ENCODE measurements around the gene SLC17A3.

The SLC17A3 gene

DNA sequence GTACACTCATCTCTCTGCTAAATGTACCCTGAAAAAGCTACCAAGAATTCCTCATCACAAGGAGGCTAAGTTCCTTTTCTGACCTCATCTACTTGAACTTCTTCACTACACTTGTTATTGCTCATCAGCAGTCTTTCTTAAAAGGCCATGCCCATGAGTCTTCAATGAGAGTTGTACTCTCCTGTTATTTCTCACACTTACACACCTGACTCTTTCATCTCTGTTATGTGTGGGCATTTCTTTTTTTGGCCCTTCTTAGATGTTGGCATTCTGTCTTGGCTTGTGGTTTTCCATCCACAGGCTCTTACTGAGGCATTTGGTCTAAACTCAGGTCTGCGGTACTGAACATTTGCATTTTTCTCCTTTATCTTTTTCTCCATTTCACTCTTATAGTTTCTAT, 31.5 kb downstream of the SLC17A3 start:
- no peak for DNase-seq

DNA sequence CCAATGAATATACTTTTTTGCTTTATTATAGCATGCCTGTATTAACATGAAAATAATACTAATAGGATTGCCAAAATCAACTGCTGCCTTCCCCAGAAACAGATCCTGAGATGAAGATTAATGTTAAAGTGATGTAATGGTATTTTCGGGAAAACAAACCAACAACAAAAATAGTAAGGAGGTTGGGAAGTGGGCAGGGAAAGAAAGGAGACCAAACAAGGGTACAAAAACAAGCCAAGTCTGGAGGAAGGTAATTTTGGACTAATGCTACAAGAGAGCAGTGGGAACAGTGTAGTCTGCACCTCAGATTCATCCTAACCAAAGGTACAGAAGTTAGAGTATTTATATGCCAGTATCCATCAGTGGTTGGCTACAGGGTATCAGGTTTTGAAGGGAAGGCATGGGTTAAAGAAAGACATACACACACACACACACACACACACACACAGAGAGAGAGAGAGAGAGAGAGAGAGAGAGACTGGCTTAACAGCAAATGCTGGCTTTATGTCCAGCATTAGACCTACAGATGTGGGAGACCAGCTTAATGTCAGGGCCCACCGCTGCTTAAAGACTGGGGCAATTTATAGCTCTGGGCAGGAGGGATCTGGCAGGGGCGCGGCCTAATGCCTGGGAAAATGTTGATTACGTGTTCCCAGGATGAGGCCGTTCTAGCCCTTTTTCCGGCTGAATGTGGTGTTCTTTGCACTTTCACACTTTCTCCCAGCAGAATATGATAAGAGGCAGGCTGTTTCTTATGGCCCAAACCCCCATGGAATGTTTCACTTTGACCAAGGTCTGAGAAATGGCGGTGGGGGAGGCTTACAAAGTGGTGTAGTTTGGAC, 38.4 kb downstream of the SLC17A3 start:
- DNase-seq, result no peak

DNA sequence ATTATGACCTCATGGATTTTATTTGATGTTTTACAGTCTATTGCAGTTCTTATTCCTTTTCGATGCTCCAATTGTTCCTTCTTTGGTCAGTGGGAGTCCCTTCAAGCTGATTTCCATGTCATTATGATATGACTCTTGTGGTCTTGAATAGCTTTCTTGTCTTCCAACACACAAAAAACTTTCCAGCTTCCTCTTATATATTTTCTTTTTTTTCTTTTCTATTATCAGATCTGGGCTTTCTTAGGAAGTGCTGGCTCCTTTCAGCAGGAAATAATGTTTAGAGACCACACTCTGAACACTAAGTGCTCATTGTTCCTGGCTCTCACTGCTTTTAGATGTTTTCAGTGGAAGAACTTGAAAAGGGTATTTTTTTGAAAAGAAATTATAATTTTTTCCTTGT, 39.1 kb downstream of the SLC17A3 start:
- no peak for DNase-seq

DNA sequence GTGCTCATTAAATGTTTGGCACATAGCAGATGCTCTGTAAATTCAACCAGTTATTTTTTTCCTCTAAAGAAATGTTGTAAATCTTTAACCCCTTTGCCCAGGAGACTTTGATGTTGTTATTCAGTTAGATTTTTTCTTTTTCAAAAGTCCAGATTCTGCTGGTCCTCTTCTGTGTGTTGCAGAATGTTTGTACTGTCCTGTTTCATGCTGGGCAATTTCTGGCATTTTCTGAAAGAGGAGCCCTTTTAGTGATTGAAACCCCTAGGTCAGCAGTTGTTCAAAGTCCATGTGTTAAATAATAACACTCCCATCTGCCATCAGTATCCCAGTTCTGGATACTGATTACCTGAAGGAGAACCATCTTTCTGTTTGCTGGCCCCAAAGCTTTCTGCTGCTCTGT, 40.9 kb downstream of the SLC17A3 start:
- no peak for DNase-seq

DNA sequence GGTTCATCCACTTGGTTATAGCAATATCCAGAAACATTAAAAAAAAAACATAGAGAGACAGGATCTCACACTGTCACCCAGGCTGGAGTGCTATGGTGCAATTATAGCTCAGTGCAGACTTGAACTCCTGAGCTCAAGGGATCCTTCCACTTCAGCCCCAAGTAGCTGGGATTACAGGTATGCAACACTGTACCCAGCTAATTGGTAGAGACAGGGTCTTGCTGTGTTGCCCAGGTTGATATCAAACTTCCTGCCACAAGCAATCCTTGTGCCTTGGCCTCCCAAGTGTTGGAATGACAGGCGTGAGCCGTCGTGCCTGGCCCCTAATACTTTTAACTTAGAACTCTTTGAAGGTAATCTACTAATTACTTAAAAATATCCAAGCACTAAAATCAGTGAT, 41.4 kb downstream of the SLC17A3 start:
- DNase-seq, result no peak

DNA sequence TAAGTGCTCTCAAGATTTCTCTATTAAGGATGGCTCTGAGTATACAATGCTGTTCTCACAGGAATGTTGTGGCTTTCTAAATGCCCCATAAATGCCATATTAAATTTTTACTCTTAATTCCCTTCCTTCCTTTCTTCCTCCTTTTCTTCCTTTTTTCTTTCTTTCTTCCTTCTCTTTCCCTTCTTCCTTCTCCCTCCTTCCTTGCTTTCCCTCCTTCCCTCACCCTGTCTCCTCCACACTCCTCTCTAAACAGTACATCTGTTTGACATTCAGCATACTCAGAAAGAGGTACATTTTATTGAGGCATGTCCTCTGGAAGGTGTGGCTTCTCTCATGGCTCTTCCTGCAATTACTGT, 41.8 kb downstream of the SLC17A3 start:
- no peak for DNase-seq

DNA sequence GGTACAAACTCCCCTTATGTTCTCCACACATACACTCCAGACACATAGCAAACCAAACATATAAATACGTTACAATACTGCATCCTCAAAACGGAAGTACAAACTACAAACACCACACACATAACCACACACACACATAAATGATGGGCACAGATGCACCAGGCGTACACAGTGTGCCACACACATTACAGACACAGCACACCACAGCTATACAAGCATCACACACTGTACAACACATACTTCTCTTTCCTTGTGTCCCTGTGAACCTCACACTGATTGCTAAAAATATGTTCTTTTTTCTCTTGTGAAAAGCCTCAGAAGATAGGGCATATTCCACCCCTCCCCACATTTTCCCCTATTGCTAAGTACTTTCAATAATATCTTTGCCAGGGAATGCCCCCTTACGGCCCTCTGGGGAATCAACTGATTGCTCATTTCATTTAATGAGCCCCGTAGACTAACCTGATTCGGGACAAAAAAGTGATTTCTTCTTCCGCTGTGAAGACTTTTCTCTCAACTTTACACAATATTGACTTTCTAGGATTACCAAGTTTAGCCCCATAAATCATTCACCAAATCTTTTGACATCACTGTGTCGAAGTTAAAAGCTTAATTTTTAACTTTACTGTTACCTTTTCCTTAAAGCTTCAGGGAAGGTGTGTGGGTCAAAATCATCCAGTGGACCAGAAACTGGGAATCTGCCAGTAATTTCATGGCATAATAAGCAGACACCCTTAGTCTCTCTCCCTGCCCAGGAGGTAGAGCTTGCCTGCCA, 42.3 kb downstream of the SLC17A3 start, which contains the start of gene SLC17A1:
Gene SLC17A1, minus strand, starts transcription at position 521 of the 775 bp plus-strand sequence. CDS start 1,495 bp downstream, outside the sequence.
- DNase-seq, result no peak

DNA sequence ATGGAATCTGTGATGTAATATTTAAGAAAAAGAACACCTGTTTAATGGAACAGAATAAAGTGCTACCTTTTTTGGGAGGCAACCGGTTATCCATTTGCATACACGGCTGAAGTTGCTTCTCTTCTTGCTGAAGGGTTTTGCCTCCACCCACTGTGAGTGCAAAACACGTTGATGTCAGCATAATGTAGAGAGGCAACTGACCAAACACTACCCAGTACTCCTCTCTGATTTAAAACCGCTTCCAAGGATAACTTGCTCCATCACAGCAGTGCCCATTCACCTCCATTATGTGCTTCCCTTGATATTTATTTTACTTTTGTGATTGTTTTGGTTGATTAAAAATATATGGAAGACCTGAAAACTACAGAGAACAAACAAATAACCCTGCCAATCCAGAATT, 43.6 kb downstream of the SLC17A3 start:
- DNase-seq, result no peak

DNA sequence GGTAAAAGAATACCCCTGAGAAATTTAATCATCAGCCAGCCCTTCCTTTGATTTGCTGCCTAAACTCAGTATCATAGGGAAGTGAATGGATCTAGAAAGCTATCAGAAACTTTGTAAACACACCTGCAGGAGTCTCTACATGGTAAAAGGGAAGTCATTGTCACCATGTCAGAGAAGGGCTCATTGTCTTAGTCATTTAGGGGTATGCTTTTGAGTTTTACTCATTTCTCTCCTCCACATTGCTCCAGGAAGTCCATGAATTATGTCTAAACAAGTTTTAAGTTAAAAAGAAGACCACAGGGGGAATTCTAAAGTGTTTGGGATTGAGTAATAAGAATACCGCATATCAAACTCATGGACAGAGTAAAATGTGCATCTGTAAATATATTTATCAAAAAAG, 44.7 kb downstream of the SLC17A3 start:
- no peak for DNase-seq

DNA sequence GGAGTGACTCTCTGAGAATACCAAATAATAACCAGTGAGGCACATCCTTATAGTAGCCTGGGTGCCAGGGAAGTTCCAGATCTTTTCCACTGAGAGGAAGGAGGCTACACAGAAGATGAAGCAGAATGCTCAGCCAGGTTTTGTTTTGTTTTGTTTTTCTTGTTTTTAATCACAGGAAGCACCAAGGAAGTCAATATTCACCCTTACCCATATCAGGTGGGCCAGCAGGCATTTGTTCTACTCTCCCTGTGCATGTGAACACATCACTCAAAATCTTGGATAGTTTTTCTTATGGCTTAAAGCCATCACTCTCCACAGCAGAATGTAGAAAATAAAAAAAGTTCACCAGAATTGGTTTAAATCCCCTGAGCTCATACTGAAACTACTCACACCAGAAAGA, 52.7 kb downstream of the SLC17A3 start:
- no peak for DNase-seq

DNA sequence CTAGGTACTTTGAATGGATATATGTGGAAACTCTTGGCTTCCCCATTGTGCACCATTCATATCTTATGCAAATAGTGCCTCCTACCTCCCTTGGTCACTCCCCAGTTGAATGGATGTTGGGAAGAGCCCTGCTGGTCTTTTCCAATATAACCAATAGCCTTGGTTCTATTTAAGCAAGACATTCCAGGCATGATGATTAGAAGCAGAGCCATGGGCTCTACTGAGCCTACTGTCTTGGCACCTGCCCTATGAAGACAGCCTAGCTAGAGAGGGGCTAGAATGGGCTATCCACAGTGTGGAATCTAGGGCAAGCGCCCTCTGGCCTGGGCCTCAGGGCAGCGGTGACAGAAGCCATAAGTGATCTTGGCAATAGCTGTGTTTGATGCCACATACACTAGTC, 57.8 kb downstream of the SLC17A3 start:
- no peak for DNase-seq

DNA sequence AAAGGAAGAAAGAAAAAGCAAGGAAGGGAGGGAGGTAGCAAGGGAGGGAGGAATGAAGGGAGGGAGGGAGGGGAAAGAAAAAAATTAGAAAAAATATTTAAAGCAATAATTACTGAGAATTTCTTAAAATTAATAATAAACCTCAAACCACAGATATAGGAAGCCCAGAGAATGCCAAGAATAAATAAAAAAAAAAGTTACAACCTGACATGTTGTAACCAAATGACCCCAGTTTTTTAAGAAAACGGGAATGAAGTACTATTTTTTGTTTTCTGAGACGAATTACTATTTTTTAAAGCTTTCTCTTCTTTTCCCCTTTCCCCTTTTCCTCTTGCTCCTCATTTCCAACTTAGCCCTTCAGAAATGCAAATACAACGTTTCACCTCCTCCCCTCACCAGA, 58.8 kb downstream of the SLC17A3 start:
- no peak for DNase-seq

DNA sequence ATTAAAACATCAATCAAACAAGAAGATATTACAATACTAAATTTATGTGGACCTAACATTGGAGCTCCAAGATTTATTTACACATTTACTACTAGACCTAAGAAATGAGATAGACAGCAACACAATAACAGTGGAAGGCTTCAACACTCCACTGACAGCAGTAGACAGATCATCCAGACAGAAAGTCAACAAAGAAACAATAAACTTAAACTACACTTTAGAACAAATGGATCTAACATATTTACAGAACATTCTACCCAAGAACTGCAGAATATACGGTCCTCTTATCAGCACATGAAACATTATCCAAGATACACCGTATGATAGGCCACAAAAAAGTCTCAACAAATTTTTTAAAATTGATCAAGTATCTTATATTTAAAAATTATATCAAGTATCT, 69.2 kb downstream of the SLC17A3 start:
- no peak for DNase-seq

DNA sequence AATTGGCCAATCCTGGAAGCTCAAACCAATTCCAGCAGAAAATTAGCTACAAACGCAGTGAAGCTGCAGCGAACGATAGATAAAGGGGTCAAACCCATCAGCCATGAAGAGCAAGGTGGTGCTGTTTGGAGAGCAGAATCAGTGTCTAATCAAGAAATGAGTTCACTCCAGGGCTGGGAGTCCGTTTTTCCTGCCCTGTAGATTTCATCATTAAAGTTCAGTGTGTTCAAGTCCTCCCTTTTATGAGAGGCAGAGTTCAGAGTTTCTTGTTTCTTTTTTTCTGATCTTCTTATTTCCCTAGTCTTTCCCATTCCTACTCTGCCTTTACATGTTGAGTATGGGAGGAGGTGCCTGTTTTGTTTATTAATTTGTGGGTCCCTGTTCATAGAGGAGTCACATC, 72.6 kb downstream of the SLC17A3 start:
- no peak for DNase-seq
